Adipocyte (in vitro differentiated cells): ENCODE data around the gene BACE2.

ENCODE experiments used
- DNase-seq: peaks from one replicate; pipeline ENCODE4 v3.0.0-alpha.2; 2015; ENCODE audit warnings: low read depth
- H3K27me3 ChIP-seq: replicated peaks from 2 replicates; pipeline ENCODE4 v1.7.0; 2013; ENCODE audit warnings: mild to moderate bottlenecking, low read length, moderate library complexity; ENCODE audit not compliant: control insufficient read depth, insufficient read depth
- H3K36me3 ChIP-seq: 2 replicates; pipeline ENCODE4 v1.7.0; 2013; ENCODE audit warnings: low read length, mild to moderate bottlenecking, moderate library complexity; ENCODE audit not compliant: control insufficient read depth, insufficient read depth, severe bottlenecking
- H3K4me1 ChIP-seq: 2 replicates; pipeline ENCODE4 v1.7.0; 2013; ENCODE audit warnings: mild to moderate bottlenecking, low read length, moderate library complexity; ENCODE audit not compliant: control insufficient read depth, insufficient read depth
- H3K4me3 ChIP-seq: 2 replicates; pipeline ENCODE4 v1.7.0; 2013; ENCODE audit warnings: mild to moderate bottlenecking, low read length, moderate library complexity
- H3K9ac ChIP-seq: 2 replicates; pipeline ENCODE4 v1.7.0; 2013; ENCODE audit warnings: mild to moderate bottlenecking, low read length, moderate library complexity
- H3K9me3 ChIP-seq: 2 replicates; pipeline ENCODE4 v1.7.0; 2013; ENCODE audit warnings: mild to moderate bottlenecking, low read length, moderate library complexity; ENCODE audit not compliant: control insufficient read depth

Gene BACE2

GRCh38 chr21:41328660-41329607, 161.0 kb downstream of the BACE2 start:
- no peak overlapping the region for H3K4me3 ChIP-seq
- H3K4me1 ChIP-seq: no peaks in the 10 kb centered on the region
- no peak for DNase-seq
- H3K9me3 ChIP-seq: no peaks in the 10 kb centered on the region
- peaks cover 8% of the 10 kb centered on the region for H3K27me3 ChIP-seq
- no peak overlapping the region for H3K9ac ChIP-seq
- no peaks in the 10 kb centered on the region for H3K36me3 ChIP-seq
